ENCODE measurements around the gene SEC24B.

- TF ChIP-seq YY1 (IDR thresholded peaks at IDR 0.05; ENCODE audit: insufficient read depth, insufficient read length) (no peak), SUZ12 (IDR thresholded peaks at IDR 0.05; ENCODE audit: extremely low read depth, insufficient read depth, insufficient read length) (no peak)
These were observed 119.5 kb downstream of the SEC24B start for GRCh38 chr4:109553130-109553529.
